Lower leg skin (tissue), 4 donors: ENCODE data around the gene MTMR12. TPM values are rescaled to one million over a fixed set of nuclear protein-coding genes. Genes with fewer than 3 reads are reported as not detected.
"Not testable (repeated sequence)": the region's sequence is repeated elsewhere in the genome, so short reads cannot be mapped to it uniquely, and the experiment has no call there.

Source experiments
- DNase-seq, 2 donors: peaks; one replicate each; pipeline ENCODE4 v3.0.0-alpha.2; 2019; ENCODE audit warnings: low spot score in 2 of 2
- H3K4me3 ChIP-seq: fragments of 200-600 bp; sonication (generic); 2 replicates; pipeline ENCODE4 v1.5.1; 2017; ENCODE audit warnings: mild to moderate bottlenecking, low read depth; ENCODE audit not compliant: poor library complexity, severe bottlenecking
- POLR2A ChIP-seq, 2 donors: fragments of 450-650 bp; IDR thresholded peaks; one replicate each; pipeline ENCODE4 v1.6.1; 2016 to 2017; ENCODE audit warnings: antibody characterized with exemption in 2 of 2, mild to moderate bottlenecking in 1 of 2, moderate library complexity in 1 of 2
- WGBS, 2 donors: methylation state at CpG; one replicate each; pipeline ENCODE4 v1.1.5; 2018; 5-methylcytosine and 5-hydroxymethylcytosine counted together
- intact Hi-C: fragments of 100-400 bp; cut with DNase I; formaldehyde crosslinking; loops from one replicate; pipeline ENCODE4 v1.15.0; 2023; ENCODE audit warnings: low total_unique reads
- total RNA-seq, 4 donors: library from RNA; depleted of rRNA; stranded (reverse); fragments of >200 nt; gene quantifications; one replicate each; pipeline ENCODE4 v1.1.0, GENCODE V29; 2016
- TF ChIP-seq, protein P1 (sequence below), 3 donors: fragments of 450-650 bp; IDR thresholded peaks; one replicate each; pipeline ENCODE4 v1.5.1; 2016; ENCODE audit warnings: antibody characterized with exemption in 3 of 3, mild to moderate bottlenecking in 3 of 3, moderate library complexity in 2 of 3

The MTMR12 gene
- total RNA-seq, 4 donors from 2014 or later: 23.1 to 36.2 (median 33.4) TPM

DNA sequence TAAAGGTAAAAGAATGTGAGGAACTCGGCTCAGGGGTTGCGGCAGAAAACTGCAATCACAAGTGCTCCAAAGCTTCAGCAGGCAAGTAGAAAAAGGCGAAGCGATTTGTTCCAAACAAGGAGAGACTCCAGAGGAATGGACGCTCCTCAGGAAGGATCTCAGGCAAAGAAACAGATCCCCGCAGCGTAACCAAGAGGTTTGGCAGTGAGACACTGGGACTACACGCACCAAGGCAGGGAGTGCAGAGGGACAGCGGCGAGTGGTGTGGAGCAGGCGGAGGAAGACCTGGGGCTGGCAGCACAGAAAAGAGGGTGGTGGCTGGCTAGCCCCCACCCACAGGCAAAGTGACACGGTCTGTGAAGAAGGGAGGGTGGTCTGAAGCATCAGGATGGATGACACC, 83.9 kb downstream of the MTMR12 start:
- no peak overlapping the region for H3K4me3 ChIP-seq
- 90 to 96% methylated on average over 12 of the region's 12 CpGs for WGBS, 2 donors
- no peak for TF ChIP-seq POLR2A (IDR thresholded peaks at IDR 0.05)
- TF ChIP-seq, protein P1, sequence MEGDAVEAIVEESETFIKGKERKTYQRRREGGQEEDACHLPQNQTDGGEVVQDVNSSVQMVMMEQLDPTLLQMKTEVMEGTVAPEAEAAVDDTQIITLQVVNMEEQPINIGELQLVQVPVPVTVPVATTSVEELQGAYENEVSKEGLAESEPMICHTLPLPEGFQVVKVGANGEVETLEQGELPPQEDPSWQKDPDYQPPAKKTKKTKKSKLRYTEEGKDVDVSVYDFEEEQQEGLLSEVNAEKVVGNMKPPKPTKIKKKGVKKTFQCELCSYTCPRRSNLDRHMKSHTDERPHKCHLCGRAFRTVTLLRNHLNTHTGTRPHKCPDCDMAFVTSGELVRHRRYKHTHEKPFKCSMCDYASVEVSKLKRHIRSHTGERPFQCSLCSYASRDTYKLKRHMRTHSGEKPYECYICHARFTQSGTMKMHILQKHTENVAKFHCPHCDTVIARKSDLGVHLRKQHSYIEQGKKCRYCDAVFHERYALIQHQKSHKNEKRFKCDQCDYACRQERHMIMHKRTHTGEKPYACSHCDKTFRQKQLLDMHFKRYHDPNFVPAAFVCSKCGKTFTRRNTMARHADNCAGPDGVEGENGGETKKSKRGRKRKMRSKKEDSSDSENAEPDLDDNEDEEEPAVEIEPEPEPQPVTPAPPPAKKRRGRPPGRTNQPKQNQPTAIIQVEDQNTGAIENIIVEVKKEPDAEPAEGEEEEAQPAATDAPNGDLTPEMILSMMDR (IDR thresholded peaks at IDR 0.05): no peak
- no peak for DNase-seq
- intact Hi-C loops: no loop called here

DNA sequence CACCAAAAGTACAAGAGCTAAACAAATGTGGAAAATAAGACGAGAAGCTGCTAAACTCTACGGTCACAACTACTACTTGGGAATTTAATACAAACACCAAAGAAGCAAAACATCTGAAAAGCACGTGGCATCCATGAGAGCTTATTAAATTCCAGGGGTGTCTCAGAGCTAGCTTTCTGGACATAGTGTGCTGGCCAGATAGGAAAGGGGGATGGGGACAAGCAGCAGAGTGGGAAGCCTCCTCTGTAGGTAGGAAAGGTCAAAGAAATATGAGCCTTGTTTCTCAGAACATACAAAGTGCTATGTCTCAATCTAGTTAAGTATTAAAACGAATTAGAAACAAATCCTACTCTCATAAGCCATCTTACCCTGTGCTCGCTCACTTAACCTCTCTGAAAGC, 87.3 kb downstream of the MTMR12 start:
- no peak overlapping the region for H3K4me3 ChIP-seq
- no peak for DNase-seq
- WGBS, 2 donors: 53 to 72% methylated on average over 5 of the region's 5 CpGs
- intact Hi-C loops: no loop called here
- TF ChIP-seq POLR2A (IDR thresholded peaks at IDR 0.05): no peak
- TF ChIP-seq, protein P1 (IDR thresholded peaks at IDR 0.05): no peak

DNA sequence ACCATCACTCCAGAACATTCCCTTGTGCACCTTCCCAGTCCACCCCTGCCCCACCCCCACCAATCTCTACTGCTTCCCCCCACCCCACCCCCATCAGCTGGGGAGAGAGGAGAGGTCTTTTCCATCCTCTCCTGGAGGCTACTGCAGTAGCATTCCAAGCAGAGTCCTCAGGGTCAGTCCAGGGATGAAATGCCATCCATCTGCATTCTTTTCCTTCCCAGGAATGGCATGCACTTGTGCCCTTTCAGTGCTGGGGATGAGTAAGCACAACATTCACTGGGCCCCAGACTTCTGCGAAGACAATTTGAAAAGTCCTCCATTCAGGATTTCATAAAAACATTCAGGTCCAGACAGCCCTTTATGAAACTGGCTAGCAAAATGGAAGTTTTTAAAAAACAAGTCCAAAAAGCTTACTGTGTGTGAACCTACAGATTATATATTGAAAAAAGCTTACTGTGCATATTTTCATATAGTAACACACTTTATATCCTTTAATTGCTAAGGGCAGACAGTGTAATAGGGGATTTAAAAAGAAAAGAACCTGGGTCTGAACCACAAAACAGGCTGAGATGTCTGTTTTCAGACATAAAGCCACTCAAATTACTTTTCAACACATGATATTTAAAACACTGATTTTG, 88.6 kb downstream of the MTMR12 start:
- WGBS, 2 donors: 72 to 88% methylated on average over 1 of the region's 1 CpG
- DNase-seq: no peak
- H3K4me3 ChIP-seq: no peak overlapping the region
- no peak for TF ChIP-seq POLR2A (IDR thresholded peaks at IDR 0.05)
- TF ChIP-seq, protein P1 (IDR thresholded peaks at IDR 0.05): no peak
- intact Hi-C loops: no loop called here

DNA sequence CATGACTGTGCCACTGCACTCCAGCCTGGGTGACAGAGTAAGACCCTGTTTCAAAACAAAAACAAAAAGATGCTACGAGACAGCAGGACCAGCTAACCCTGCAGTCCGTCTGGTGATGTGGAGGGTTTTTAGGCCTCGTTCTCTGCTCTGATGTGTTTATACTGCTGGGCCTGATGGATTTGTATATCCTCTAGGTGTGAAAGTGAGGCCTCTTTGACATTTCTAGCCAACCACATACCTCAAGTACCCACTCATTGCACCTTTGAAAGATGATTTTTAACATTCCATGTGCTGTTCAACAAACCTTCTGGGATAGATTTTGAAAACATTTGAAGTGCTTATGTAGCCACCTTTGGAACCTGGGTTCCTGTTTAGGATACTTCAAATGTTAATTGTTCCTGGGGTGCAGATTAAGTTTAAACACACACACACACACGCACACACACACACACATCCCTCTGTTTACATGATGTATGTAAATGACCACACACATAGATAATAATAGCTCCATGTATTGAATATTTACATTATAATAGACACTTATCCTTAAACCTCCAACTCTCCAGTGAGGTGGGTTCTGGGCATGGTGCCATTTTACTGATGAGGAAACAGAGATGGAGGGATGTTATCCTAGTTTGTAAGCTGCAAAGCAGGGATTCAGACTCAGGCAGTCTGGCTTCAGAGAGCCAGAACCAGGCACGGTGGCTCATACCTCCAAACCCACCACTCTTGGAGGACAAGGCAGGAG, 89.8 kb downstream of the MTMR12 start:
- intact Hi-C loops: no loop called here
- H3K4me3 ChIP-seq: no peak overlapping the region
- WGBS, 2 donors: 87 to 97% methylated on average over 5 of the region's 5 CpGs
- TF ChIP-seq POLR2A (IDR thresholded peaks at IDR 0.05): no peak
- TF ChIP-seq, protein P1 (IDR thresholded peaks at IDR 0.05): no peak
- DNase-seq: no peak

DNA sequence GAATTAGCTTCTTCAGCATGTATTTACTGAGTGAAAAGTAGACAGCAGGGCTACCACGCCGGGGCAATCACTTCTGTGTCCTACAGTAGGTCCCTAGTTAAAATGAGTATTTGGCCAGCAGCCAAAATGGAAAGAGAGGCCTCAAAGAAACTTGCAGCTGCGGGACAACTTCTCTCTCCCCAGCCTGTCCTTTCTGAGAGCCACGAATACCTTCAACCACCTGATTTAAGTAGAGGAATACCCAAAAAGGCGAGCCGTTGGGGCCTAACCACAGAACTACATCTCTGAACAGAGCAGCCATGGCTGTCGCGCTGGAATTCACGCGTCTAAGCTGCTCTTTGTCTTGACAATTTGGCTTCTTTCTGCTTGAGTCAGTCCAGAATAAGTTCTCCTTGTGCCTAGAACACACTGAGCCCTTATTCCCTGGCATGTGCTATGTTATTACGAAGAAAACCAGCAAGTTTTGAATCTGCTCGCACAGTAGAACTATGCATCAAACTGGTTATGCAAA, 94.8 kb downstream of the MTMR12 start:
- 45 to 60% methylated on average over 12 of the region's 12 CpGs for WGBS, 2 donors
- intact Hi-C loops: no loop called here
- no peak for DNase-seq
- no peak overlapping the region for H3K4me3 ChIP-seq
- no peak for TF ChIP-seq POLR2A (IDR thresholded peaks at IDR 0.05)
- TF ChIP-seq, protein P1 (IDR thresholded peaks at IDR 0.05): no peak

DNA sequence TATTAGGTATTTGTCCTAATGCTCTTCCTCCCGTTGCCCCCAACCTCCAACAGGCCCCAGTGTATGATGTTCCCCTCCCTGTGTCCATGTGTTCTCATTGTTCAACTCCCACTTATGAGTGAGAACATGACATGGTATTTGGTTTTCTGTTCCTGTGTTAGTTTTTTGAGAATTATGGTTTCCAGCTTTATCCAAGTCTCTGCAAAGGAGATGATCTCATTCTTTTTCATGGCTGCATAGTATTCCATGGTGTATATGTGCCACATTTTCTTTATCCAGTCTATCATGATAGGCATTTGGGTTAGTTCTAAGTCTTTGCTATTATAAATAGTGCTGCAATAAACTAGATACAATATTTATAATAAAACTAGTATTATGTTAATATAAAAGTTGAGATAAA, 98.4 kb downstream of the MTMR12 start:
- intact Hi-C loops, H3K4me3 ChIP-seq, DNase-seq: not testable (repeated sequence)
- WGBS, 2 donors: 72 to 84% methylated on average over 1 of the region's 1 CpG
